KBM-7 (cell line): ENCODE data around the gene C2CD4C.
"Not testable (repeated sequence)": the region's sequence is repeated elsewhere in the genome, so short reads cannot be mapped to it uniquely, and the experiment has no call there.

Experiments
- DNase-seq: peaks from one replicate; pipeline ENCODE4 v3.0.0-alpha.2; 2015
- in situ Hi-C: fragments of 300-500 bp; cut with MboI; formaldehyde crosslinking; loops from 2 replicates; pipeline ENCODE4 v1.14.3; 2020; ENCODE audit warnings: low sequenced_read_pairs, low pct_unique_long_range_greater_than_20kb, mixed read lengths

The C2CD4C gene

DNA sequence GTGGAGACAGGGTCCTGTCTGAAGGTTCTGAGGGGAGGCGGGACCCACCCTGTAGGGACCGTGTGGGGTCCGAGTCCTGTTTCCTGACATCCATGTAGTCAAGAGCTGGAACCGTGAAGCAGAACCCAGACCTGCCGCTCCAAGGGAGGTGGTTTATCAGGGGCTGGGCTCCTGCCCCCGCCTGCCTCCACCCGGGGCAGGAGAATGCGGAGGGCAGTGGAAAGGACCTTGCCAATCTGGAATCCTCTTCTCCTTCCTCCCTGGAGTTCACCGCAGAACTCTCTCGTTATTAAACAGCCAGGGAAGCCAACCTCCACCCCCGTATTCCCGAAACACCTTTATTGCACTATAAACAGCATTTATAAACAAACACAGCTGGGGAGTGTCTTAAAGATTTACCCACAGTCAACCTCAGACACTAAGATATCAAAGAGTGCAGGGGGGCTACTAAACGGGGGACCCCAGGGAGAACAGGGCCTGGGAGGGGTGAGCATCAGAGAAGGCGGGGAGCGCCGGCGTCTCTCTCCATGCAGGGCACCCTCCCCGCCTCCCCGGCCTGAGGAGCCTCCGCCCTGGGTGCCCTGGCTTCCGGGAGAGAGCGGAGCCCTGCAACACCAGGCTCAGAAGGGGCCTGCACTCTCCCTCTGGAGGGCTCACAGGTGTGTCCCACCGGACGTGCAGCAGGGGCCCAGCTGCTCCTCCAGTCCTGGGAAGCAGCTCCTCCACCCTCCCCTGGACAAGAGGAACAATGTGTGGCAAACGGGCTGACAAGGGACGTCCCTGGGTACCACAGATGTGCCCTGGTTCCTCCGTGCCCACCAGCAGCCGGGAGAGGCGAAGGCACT, 3.6 kb downstream of the C2CD4C start:
- no peak for DNase-seq
- in situ Hi-C loops = no loop called here

DNA sequence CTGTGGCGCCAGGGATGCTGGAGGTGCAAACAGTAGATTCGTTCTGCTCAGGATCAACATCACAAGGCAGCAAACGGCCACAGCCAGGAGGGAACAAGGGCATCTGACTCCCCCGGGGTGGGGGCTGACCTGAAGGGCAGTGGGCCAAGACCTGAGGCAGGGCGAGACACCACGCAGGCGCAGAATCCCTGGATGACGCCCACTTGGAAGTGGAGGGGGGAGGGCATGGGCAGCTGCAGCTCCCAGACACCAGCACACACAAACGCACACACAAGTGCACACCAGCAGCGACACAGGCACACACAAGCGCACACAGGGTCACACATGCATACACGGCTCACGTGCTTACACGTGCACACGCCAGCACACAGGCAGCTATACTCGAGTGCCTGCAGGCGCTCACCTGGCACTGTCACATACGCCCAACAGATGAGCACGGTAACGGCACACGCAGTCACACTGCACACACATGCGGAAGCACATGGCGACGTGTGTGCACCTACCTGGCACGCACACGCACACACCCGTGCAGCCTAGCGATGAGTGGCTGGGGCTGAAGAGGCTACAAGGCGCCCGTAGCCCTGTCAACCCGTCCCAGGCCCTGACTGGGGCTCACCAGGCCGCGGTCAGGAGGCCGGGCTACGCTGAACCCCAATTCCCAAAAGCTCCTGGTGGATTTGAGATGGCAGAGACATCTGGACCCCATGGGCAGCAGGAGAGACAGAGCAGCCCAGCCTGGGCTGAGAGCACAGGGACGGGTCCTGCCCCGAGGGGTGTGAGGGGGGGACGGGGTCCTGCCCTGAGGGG, 5.5 kb downstream of the C2CD4C start:
- in situ Hi-C loops = no loop called here

DNA sequence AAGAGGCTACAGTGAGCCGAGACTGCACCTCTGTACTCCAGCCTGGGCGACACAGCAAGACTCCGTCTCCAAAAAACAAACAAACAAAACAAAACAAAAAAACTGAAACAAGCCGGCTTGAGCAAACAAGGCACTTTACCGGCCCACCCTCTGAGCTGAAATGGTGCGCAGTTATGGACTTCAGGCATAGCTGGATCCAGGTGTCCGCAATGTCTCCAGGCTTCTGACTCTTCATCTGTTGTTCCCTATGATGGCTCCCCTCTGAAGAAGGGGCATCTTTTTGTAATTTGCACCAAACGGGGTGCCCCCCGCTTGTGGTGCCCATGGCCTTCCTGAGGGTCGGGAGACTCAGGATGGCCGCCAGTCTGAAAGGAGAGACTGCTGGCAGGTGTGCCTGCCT, 6.2 kb downstream of the C2CD4C start:
- in situ Hi-C loops = no loop called here
- DNase-seq = no peak

More for the DNA sequence above, 5.5 kb downstream of the C2CD4C start:
- no peak for DNase-seq

DNA sequence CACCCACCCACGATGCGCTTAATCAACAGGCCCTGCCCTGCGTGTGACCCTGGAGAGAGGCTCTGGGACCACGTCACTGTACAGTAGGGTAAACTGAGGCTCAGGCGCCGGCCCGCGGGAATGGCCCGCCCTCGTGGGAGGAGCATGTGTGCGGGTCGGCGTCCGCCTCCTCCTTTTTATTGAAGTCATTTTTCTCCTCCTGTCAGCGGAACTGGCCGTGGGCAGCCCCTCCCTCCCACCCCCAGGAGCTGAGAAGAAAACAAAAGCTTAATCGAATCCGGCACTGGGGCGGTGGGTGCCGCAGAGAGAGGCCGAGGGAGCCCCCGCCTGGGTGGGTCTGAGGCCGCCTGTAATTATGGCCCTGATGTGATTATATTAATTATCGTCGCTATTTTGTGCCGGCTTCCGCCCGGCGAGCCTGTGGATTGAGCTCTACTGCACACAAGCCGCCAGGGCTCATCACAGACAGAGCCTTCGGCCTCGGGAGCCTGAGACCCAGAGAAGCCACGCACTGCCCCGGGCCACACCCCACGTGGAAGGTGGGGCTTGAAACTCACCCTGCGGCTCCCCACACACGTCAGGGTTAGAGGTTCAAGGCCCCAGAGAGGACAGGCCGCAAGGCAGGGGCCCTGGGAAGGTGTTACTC, 7.0 kb downstream of the C2CD4C start:
- DNase-seq = no peak
- in situ Hi-C loops = no loop called here

DNA sequence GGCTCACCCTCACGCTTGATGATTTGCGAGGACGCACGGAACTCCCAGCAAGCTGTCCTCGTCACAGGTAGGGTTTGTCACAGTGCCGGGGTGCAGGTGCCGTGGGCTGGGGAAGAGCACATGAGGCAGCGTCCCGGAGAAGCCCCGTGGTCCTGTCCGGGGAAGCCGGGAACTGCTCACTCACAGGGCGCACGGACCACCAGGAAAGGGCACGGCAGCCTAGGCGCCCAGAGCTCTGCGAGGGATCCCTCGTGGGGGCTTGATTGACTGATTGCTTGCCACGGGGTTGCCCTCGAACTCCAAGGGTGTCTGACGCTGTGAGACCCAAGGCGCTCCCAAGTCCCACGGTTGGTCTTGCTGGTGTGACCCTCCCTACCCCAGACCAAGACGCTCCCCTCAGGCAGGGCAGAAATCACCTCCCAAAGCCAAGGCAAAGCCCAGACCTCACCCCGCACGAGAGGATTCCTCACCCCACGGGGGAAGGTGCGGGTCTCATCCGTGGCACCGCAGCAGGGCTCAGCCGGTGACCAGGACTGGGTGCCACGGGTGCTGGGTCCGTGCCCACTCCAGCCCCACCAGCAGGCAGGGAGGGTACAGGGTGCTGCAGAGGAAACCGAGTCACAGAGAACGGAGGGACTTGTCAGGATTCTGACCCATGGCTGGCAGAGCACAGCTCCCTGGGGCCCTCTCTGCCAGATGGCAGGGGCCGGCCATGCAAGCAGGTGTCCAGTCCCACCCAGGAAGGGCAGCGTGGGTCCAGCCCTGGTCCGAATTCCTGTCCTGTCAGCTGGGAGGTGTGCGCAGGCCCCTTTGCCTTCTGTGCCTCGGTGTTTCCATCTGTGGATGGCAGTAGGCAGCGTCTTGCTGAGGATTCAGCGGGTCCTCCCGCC, 7.7 kb downstream of the C2CD4C start:
- in situ Hi-C loops = no loop called here
- DNase-seq = no peak

DNA sequence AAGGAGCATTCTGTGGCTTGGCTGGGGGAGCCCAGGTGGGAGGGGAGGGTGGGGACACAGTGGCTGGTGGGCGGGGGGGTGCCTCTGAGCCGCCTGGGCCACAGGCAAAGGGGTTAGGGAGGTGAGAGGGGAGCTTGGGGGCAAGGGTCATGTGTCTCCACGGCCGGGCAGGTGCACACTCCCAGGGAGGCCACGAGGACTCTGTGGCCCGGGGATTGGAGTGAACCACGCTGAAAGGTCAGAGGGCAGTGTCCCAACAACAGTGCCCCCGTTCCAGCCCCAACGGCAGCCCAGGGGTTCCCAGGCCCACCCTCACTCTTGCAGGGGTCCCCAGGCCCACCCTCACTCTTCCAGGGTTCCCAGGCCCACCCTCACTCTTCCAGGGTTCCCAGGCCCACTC, 9.6 kb downstream of the C2CD4C start:
- in situ Hi-C loops = no loop called here
- no peak for DNase-seq

DNA sequence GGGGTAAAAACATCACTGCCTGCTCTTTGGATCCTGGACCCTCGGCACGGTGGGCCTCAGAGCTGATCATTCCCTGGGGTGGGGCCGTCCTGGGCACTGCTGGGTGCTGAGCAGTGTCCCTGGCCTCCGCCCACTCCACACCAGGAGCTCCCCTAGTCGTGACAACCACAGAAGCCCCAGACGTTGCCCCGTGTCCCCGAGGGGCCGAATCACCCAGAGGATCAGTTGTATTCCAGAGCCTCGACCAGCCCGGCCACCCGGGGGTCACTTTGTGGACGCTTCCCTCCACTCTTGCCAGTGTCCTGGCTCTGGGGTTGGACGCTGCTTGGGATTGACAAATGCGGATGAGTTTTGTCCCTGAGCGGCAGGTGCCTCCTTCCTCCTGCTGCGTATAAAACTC, 10.2 kb downstream of the C2CD4C start:
- no peak for DNase-seq
- in situ Hi-C loops = no loop called here

DNA sequence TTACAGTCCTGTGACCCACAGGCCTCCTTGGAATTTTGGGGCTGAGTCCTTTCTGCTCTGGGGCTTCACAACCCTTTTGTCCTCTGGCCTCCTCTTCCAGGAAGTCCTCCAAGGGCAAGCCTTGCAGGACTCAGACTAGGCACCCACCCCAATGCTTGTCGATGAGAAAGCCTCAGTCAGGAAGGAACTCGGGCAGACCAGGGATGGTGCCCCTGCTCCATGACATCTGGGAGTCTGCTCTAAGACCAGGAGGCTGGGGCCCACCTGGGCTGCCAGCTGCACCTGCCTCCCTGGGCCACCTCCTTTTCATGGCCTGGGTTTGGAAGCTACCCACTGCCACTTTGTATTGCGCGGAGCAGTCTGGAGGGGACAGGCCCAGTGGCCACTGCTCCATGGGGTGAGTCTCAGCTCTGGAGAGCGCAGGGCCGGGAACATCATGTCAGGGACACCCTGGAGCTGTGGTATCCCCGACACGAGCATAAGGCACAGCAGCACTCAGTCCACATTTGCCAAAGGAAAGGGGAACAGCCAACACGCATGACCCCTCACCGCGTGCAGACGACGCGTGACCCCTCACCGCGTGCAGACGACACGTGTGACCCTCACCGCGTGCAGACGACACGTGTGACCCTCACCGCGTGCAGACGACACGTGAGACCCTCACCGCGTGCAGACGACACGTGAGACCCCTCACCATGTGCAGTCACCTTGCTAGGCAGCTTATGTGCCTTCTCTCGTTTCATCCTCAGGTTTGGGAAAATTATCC, 10.8 kb downstream of the C2CD4C start:
- no peak for DNase-seq

DNA sequence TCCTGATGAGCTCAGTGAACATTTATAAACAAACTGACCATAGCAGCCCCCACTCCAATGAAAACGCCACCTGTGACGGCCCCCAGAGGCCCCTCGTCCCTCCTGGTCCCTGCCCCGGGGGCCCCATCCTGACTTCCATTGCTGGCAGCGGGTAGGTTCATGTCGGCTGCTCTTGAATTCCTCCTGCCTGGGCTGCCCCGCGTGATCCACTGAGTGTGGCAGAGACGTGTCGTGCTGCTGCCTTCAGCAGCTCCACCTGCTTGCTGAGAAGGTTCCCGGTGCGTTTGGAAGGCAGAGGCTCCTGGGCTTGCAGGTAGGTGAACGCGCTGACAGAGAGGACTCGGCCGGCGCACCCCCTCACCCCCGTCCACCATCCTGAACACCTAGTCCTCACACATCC, 11.6 kb downstream of the C2CD4C start:
- no peak for DNase-seq
- in situ Hi-C loops = no loop called here

More for the DNA sequence above, 10.8 kb downstream of the C2CD4C start:
- in situ Hi-C loops = no loop called here

DNA sequence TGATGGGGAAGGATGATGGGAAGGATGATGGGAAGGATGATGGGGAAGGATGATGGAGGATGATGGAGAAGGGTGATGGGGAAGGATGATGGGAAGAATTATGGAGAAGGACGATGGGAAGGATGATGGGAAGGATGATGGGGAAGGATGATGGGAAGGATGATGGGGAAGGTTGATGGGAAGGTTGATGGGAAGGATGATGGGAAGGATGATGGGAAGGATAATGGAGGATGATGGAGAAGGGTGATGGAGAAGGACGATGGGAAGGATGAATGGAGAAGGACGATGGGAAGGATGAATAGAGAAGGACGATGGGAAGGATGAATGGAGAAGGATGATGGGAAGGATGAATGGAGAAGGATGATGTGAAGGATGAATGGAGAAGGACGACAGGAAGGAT, 13.5 kb downstream of the C2CD4C start:
- no peak for DNase-seq
- in situ Hi-C loops = no loop called here

DNA sequence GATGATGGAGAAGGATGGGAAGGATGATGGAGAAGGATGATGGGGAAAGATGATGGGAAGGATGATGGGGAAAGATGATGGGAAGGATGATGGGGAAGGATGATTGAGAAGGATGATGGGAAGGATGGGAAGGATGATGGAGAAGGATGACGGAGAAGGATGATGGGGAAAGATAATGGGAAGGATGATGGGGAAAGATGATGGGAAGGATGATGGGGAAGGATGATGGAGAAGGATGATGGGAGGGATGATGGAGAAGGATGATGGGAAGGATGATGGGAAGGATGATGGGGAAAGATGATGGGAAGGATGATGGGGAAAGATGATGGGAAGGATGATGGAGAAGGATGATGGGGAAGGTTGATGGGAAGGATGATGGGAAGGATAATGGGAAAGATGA, 14.1 kb downstream of the C2CD4C start:
- in situ Hi-C loops = not testable (repeated sequence)

DNA sequence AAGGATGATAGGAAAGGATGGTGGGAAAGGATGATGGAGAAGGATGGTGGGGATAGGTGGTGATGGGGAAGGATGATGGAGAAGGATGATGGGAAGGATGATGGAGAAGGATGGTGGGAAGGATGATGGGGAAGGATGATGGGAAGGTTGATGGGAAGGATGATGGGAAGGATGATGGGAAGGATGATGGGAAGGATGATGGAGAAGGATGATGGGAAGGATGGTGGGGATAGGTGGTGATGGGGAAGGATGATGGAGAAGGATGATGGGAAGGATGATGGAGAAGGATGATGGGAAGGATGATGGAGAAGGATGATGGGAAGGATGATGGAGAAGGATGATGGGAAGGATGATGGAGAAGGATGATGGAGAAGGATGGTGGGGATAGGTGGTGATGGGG, 15.4 kb downstream of the C2CD4C start:
- DNase-seq, in situ Hi-C loops: not testable (repeated sequence)

More for the DNA sequence above, 14.1 kb downstream of the C2CD4C start:
- not testable (repeated sequence) for DNase-seq

DNA sequence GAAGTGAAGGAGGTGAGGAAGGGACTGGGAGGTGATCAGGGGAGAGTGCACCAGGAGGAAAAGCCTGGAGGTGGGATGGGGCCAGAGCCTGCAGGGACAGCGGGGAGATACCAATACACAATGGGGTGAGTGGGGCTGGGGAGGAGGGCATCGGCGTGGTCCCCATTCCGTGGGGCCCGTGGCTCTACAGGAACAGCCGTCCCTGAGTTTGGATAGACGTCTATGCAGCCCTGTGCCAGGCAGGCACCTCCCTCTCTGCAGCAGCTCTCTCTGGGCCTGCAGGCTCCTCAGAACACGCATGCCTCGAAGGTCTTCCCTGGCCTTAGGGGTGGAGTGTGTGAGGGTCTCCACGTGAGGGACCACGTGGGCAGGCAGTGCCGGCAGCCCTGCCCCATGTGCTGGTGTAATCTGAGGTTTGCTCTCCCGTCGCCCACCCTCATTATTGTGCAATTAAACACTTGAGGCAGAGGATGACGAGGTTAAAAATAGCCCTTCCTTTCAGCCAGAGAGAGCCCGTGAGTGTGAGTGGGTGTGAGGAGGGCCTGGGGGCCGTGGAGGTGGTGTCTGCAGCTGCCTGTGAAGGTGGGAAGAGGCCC, 16.5 kb downstream of the C2CD4C start:
- no peak for DNase-seq
- in situ Hi-C loops = no loop called here

DNA sequence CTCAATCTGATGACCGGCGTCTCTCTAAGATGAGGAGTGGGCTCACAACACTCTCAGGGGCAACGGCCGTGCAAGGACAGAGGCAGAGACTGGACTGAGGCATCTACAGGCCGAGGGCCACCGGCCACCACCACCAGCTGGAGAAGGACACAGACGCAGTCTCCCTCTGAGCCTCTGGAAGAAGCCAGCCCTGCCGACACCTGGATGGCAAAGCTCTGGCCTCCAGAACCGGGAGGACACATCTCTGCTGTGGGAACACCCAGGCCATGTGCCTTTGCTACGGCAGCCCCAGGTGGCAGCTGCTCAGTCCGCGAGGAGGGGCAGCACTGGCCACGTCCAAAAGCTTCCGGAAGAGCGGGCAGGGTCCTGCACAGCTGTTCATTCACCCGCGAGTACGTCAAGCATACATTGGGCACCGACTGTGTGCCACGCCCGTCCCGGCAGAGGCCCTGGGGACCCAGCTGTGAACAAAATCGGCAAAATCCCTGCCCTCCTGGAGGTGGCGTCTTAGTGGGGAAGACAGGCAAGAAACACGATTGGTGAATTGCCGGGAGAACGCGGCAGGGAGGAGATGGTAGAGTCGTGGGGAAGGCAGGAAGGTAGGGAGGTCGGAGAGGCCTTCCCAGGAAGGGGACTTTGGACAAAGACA, 17.1 kb downstream of the C2CD4C start:
- in situ Hi-C loops = no loop called here
- no peak for DNase-seq

DNA sequence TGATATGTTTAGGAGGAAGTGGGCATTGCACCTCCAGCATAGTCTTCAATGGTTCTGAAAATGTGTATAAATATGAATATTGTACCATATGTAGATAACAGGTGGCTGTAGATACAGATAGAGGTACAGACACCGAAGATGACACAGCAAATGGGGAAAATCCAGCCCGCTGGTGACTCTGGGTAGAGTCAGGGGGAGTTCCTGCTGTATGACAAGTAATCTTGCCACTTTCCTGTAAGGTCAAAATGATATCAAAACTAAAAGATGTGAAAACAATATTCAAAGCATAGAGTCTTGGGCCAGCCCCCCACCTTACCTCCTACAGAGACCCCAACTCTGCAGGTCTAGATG, 17.8 kb downstream of the C2CD4C start:
- DNase-seq = no peak
- in situ Hi-C loops = no loop called here

DNA sequence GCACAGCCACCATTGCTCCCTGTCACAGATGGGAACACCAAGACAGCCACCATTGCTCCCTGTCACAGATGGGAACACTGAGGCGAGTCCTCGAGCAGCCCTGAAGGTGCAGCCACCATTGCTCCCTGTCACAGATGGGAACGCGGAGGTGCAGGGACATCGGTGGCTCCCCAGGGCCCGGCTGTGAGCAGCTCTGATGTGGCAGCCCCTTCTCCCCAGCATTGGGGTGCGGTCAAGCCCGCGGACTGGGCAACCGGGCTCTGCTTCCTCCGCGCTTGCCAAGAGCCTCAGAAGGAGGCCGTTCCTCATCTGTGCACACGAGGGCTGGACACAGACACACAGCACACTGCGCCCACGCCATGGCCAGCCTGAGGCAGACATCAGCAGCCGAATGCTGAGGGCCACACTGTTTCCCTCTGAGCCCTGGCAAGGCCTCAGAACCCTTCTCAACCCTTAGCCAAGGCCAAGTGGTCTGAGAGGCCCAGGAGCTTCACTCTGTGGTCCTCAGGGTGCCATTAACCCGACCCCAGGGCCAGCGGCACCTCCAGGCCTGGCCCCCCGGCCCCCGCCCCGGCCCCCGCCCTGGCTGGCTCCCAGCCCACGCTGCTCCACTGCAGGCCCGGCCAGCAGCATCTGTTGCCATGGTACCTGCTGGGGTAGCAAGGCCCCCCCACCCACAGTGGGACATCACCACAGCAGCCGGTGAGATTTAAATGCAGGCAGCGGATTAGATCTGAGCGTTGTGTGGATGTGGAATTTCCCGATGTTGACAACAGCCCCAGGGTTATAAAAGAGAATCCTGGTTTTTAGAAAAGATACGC, 18.4 kb downstream of the C2CD4C start:
- no peak for DNase-seq
- in situ Hi-C loops = no loop called here

DNA sequence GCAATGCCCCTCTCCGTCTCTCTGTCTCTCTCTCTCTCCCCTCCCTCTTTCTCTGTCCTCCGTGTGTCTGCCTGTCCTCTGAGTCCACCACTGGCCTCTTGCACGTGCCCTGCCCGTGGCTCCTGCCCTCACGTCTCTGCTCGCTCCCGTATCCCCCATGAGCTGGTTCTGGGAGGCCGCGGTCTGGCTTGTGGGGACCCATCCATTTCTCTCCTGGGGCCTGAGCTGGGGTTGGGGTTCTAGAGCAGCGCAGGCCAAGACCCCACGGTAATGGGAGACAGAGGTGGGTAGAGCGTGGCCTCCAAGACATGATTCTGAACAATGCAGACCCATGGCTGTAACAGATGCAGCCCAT, 19.0 kb downstream of the C2CD4C start:
- DNase-seq = no peak
- in situ Hi-C loops = no loop called here
